Suprapubic skin (tissue), 3 donors: ENCODE results near the gene CCDC87.

ENCODE experiments used
- POLR2AphosphoS5 ChIP-seq, 3 donors: sonication (generic); formaldehyde crosslinking; IDR thresholded peaks; one replicate each; pipeline ENCODE4 v1.6.1; 2017; ENCODE audit warnings: antibody characterized with exemption in 3 of 3
- TF ChIP-seq, protein P1 (sequence below), 2 donors: fragments of 200-600 bp in 1 of 2; fragments of 450-650 bp in 1 of 2; sonication (generic) in 1 of 2; IDR thresholded peaks; one replicate each; pipeline ENCODE4 v1.5.1; 2016 to 2019; ENCODE audit warnings: antibody characterized with exemption in 2 of 2, mild to moderate bottlenecking in 1 of 2, moderate library complexity in 1 of 2

DNA sequence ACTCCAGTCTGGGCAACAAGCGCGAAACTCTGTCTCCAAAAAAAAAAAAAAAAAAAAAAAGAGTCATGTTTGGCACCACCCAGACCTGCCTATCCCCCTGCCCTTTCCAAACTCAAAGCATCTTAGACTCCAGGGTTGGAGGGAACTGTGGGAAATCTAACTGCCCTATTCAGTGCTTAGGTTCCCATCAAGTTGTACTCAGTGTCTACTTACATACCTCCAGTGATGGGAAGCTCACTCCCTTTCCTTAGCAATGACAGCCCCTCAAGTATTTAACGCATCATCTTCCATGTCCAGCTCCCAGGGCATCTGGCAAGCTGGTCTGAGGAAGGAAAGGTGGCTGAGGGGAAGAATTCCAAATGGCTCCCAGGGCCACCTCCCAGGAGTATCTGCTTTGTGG, 43.2 kb downstream of the CCDC87 start:
- TF ChIP-seq, protein P1, sequence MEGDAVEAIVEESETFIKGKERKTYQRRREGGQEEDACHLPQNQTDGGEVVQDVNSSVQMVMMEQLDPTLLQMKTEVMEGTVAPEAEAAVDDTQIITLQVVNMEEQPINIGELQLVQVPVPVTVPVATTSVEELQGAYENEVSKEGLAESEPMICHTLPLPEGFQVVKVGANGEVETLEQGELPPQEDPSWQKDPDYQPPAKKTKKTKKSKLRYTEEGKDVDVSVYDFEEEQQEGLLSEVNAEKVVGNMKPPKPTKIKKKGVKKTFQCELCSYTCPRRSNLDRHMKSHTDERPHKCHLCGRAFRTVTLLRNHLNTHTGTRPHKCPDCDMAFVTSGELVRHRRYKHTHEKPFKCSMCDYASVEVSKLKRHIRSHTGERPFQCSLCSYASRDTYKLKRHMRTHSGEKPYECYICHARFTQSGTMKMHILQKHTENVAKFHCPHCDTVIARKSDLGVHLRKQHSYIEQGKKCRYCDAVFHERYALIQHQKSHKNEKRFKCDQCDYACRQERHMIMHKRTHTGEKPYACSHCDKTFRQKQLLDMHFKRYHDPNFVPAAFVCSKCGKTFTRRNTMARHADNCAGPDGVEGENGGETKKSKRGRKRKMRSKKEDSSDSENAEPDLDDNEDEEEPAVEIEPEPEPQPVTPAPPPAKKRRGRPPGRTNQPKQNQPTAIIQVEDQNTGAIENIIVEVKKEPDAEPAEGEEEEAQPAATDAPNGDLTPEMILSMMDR (IDR thresholded peaks at IDR 0.05): no peak
- TF ChIP-seq POLR2AphosphoS5 (IDR thresholded peaks at IDR 0.05): no peak
